ENCODE results near the gene SAA4.
"Not testable (repeated sequence)": the region's sequence is repeated elsewhere in the genome, so short reads cannot be mapped to it uniquely, and the experiment has no call there.

The SAA4 gene, protein sequence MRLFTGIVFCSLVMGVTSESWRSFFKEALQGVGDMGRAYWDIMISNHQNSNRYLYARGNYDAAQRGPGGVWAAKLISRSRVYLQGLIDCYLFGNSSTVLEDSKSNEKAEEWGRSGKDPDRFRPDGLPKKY

DNA sequence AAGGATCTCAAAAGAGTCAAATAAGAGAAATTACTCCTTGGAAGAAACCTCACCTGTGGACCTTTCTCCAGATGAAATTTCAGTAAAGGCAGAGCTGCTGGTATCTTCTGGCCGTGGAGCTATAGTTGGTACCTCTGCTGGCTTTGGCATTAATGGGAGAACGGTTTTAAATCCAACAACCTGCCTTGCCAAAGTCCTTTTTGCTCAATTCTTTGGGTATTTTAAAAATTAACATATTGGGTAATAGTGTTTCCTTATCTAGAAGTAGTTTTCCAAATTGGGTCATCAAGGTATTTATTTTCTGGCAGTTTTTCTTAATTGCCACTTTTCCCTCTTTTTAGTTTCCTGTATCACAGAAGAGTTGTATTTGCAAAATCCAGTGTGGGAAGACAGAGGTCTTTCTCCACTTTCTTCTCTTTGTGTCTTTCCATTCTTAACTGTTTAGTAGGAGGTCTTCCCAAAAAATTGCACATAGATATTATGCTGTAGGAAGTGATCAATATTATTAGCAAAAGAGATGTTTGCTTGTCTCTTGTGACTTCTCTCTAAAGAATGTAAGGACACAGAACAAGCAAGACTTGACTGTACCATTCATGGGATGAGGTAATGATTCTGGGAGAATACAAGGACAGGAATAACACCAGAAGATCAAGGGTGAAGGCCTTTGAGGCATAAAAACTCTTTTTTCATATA, at the start of gene SAA4:
Gene SAA4 (minus strand): TSS at position 139 of the 693 bp plus-strand sequence. CDS start 876 bp downstream, outside the sequence.
- no peak for DNase-seq

DNA sequence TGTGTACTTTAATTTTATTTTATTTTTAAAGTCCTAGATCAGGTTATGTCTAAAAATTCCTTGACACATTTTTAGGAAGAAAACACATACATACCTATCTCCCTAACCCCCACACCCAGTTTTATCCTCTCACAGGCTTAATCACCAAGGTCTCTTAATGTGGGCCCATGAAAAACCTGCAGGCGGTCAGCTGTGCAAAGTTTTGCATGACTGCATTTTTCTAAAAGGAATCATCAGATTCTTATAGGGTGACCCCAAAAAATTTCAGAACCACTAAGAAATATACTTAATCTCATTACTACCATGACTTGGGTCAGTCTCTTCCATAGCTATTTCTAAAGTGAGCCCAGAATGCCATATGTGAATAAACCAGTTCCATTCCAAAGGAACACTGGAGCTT, 49.2 kb upstream of the SAA4 start:
- DNase-seq = no peak

DNA sequence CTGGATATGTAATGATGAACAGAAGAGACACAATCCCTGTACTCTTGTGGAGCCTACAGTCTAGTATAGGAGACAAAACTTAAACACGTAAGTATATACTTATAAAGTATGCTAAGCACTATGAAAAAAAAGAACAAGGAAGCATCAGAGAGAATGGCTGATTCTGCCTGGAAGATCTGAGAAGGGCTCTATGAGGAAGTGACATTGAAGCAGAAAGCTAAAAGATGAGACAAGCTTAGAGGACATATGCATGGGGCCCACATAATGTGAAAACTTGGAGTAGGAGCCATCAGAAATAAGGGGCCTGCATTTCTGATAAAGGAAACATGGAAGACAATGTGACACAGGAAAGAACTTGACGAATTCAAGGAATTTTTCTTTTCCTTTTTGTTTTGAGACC, 46.0 kb upstream of the SAA4 start:
- DNase-seq = no peak

DNA sequence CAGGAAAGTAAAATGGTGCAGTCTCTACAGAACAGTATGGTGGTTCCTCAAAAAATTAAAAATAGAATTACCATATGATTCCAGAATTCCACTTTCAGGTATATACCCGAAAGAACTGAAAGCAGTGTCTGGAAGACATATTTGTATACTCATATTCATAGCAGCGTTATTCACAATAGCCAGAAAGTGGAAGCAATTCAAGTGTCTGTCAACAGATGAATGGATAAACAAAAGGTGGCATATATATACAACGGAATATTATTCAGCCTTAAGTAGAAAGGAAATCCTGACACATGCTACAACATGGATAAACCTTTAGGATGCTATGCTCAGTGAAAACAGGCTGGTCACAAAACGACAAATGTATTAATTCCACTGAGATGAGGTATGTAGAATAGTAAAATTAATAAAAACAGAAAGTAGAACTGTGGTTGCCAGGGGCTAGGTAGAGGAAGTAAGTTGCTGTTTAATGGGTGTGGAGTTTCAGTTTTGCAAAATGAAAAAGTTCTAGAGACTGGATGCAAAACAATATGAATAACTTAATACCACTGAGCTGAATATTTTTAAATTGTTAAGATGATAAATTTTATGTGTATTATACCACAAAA, 43.9 kb upstream of the SAA4 start:
- no peak for DNase-seq

DNA sequence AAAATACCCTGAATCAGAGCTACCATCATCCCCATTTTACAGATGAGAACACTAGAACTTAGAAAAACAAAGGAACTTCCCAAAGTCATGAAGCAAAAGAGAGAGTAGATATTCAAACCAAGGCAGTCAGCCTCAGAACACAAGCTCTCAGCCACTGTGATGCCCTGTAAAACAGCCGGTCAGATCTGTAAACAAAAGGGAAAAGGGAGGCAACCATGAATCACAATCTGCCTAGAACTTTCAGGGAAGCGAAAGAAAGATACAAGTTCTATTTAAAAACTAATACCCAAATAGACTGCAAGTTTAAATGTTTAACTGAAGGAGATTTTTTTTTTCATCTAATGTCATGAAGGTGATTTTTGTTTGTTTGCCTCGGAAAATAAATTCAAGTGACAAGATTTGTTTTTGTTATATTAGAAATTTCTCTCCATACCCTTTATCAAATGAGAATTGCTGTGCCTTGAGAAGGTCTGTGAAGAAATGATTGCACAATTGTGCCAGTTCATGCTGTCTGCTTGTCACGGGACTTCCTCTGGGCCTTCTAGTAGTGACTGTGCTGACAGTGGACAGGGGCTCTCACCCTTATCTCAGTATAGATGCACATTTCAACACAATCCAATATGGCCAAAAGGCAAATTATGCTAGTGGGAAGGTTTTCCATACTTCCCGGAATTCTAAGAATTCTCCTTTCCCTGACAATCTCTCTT, 41.1 kb upstream of the SAA4 start:
- DNase-seq = no peak

DNA sequence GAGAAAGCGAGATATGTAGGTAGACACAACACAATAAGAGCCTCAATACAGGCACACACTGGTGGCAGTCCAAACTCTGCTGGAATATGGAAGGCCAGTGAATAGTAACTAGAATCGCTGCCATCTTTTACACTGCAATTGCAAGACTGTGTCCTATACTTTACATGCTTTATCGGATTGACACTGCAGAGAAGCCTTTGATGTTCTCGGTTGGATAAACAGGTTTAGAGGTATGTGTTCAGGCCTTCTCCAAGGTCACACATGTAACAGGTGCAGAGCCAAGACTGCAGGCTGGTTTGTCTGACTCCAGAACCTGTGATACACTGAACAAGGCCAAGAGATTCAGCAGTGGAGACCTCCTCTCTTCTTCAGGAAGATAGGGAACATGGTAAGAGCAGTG, 34.6 kb upstream of the SAA4 start:
- no peak for DNase-seq

DNA sequence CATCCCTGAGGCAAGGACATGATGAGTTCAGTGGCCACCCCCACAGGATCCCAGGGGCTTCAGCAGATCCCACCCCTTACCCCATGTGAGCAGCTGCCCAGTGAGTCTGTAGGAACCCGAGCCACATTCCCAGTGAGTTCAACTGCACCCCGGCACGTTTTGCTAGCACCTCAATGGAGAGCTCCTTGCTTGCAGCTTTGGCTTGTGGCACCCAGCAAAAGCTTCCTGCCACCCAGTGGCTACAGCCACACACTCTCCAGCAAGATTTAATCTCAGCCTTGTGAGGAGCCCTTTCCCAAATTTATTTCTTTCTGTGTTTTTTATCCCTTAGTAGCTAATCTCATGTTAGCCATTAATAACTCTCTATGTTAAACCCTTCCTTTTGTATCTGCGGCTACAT, 33.5 kb upstream of the SAA4 start:
- DNase-seq = no peak

GRCh38 chr11:18269252-18269651, 32.6 kb upstream of the SAA4 start:
- DNase-seq = not testable (repeated sequence)

GRCh38 chr11:18267335-18268133, 30.9 kb upstream of the SAA4 start:
- not testable (repeated sequence) for DNase-seq

DNA sequence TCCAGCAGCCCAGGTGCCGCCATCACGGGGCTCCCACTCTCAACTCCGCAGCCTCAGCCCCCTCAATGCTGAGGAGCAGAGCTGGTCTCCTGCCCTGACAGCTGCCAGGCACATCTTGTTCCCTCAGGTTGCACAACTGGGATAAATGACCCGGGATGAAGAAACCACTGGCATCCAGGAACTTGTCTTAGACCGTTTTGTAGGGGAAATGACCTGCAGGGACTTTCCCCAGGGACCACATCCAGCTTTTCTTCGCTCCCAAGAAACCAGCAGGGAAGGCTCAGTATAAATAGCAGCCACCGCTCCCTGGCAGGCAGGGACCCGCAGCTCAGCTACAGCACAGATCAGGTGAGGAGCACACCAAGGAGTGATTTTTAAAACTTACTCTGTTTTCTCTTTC, 29.3 kb upstream of the SAA4 start, which contains the start of gene SAA1:
Gene SAA1 (plus strand): TSS at position 316 of the 400 bp plus-strand sequence. CDS start 624 bp downstream, outside the sequence.
- DNase-seq = no peak

DNA sequence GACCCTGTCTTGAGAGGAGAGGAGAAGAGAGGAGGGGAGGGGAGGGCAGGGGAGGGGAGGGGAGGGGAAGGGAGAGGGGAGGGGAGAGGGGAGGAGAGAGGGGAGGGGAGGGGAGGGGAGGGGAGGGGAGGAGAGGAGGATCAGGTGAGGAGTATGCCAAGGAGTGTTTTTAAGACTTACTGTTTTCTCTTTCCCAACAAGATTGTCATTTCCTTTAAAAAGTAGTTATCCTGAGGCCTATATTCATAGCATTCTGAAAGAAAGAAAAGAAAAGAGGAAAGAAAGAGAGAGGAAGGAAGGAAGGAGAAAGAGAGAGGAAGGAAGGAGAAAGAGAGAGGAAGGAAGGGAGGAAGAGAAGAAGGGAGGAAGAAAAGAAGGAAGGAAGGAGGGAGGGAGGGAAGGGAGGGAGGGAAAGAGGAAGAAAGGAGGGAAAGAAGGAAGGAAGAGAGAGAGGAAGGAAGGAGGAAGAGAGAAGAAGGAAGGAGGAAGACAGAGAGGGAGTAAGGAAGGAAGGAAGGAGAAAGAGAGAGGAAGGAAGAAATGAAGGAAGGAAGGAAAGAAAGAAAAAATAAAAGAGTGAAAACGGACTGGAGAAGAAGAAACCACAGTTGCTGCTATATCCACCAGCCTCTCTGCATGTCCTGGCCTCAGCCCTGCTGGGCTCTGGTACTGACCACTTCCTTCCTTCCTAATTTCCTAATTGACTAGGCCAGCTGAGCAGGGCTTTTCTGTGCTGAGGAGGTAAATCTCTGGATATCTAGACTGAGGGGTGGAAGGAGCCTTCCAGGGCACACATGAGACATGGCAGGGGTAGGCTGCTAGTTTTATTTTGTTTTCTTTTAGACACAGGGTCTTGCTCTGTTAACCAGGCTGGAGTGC, 28.3 kb upstream of the SAA4 start:
- DNase-seq = no peak

GRCh38 chr11:18264035-18264434, 27.4 kb upstream of the SAA4 start:
- DNase-seq = no peak

GRCh38 chr11:18262681-18263350, 26.2 kb upstream of the SAA4 start:
- not testable (repeated sequence) for DNase-seq

- DNase-seq = no peak
These were observed 25.1 kb upstream of the SAA4 start for GRCh38 chr11:18261721-18262120.

DNA sequence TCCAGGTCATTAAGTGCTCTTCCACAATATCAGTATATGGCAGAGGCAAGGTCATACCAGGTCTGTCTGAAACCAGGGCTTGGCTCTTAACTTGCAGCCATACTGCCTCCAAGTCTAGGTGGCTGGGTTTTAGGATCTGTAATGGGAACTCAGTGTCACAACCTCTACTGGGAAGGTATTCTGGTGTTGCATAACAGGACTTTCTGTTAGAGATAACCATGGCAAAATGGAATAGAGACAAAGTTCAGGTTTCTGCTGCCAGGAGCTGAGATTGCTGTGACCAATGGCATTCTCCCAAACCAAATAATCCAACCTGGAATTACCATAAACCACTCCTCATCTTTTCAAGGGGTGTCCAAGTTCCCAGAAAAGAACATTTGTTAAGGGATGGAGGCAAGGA, 22.7 kb upstream of the SAA4 start:
- no peak for DNase-seq

DNA sequence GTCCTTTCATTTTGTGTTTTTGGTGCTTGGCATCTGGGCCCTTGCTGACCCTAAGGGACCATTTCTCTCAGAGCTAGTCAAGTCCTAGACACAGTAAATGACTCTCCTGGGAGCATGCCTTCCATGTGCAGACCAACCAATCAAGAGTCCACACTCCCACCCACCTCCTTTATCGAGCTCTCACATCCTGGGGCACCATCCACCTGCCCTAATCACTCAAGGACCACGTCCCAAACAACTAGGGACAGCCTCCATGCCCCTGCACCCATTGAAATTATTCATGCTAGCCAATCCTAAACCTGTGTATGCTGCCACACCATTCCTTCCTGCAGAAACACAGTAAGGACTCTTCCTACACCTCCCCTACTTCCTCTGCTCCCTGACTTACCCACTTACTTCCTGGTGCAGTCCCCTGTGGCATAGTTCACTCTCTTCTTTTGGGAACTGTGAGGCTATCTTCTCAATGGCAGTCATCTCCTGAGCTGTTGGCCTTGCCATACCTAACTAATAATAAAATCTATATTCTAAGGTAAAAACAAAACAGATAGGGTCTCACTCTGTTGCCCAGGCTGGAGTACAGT, 18.3 kb upstream of the SAA4 start:
- no peak for DNase-seq

GRCh38 chr11:18253778-18254338, 17.3 kb upstream of the SAA4 start:
- DNase-seq = no peak

DNA sequence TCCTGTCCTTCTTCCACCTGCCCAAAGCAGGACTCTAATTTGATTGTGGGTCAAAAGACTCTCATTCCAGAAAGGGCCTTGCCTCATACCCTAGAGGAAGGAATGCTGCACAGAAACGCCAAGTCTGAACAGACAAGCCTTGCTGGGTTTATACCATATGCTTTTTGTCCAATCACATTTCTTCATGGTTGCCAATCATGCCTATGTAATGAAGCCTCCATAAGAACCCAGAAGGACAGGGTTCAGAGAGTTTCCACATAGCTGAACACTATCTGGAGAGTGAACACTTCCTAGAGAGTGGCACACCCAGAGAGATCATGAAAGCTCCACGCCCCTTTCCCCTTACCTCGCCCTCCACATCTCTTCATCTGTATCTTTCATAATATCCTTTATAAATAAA, 16.6 kb upstream of the SAA4 start:
- DNase-seq = no peak

- no peak for DNase-seq
These were observed 12.0 kb upstream of the SAA4 start, which contains the start of gene SAA2 for GRCh38 chr11:18248561-18248960. TSS of gene SAA2 (minus strand) at chr11:18248668. CDS start at chr11:18248011, 657 bp downstream.

DNA sequence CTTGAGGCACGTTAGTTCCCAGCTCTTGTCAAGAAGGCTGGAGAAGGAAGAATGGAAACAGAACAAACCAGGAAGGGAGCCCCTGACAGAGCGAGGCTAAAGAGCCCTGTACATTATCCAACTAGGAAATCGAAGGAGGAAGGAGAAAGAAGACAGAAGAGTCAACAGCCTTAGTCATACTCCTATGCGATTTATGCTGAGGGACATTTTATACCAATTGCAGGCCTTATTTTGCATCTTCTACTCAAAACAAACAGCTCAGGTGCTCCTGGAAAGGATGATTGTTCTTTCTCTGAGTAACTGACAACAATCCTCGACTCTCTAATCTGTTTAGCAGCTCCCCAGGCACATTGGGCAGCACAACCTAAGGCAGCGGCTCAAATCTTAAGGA, 10.6 kb upstream of the SAA4 start:
- not testable (repeated sequence) for DNase-seq
